ENCODE data around the gene MACROD1. TPM values are rescaled to one million over a fixed set of nuclear protein-coding genes. Genes with fewer than 3 reads are reported as not detected.

The MACROD1 gene
- total RNA-seq, 1 experiment from 2014 or later, result 36.9 TPM

- TF ChIP-seq, protein P1, sequence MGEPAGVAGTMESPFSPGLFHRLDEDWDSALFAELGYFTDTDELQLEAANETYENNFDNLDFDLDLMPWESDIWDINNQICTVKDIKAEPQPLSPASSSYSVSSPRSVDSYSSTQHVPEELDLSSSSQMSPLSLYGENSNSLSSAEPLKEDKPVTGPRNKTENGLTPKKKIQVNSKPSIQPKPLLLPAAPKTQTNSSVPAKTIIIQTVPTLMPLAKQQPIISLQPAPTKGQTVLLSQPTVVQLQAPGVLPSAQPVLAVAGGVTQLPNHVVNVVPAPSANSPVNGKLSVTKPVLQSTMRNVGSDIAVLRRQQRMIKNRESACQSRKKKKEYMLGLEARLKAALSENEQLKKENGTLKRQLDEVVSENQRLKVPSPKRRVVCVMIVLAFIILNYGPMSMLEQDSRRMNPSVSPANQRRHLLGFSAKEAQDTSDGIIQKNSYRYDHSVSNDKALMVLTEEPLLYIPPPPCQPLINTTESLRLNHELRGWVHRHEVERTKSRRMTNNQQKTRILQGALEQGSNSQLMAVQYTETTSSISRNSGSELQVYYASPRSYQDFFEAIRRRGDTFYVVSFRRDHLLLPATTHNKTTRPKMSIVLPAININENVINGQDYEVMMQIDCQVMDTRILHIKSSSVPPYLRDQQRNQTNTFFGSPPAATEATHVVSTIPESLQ (CRISPR knock-in tag; IDR thresholded peaks at IDR 0.05), result no peak
- TF ChIP-seq GRHL2 (CRISPR knock-in tag; IDR thresholded peaks at IDR 0.05; ENCODE audit: insufficient replicate concordance, severe bottlenecking) (no peak), RORB (CRISPR knock-in tag; IDR thresholded peaks at IDR 0.05) (no peak)
Observed at GRCh38 chr11:64077607-64078006, 88.3 kb downstream of the MACROD1 start (continued).

- DNase-seq (ENCODE audit: low spot score), result no peak
- Mint-ChIP-seq H3K4me3 (no peak overlapping the region), H3K36me3 (no peaks in the 10 kb centered on the region), H3K4me1 (no peaks in the 10 kb centered on the region), H3K27me3 (ENCODE audit: low read depth) (peaks cover 94% of the 10 kb centered on the region), H3K9me3 (no peaks in the 10 kb centered on the region), H3K27ac (no peak overlapping the region)
- ATAC-seq, result no peak
- ChIA-PET POLR2A (interaction anchor here (0.6 kb wide), 1 partner anchor 12 kb away, joined by 3 read pairs; no protein-coding TSS in a partner anchor), CTCF (interaction anchor here (0.6 to 2.0 kb wide), 7 partner anchors 12 to 743 kb away, joined by 3 to 6 read pairs (median 3); no protein-coding TSS in a partner anchor)
- TF ChIP-seq ZBTB21 (CRISPR knock-in tag; IDR thresholded peaks at IDR 0.05; ENCODE audit: borderline replicate concordance), result no peak
- no peak for TF ChIP-seq NR2C2 (CRISPR knock-in tag; IDR thresholded peaks at IDR 0.05)
- no peak for TF ChIP-seq ARID4B (CRISPR knock-in tag; IDR thresholded peaks at IDR 0.05; ENCODE audit: borderline replicate concordance)
- TF ChIP-seq RORB (CRISPR knock-in tag; IDR thresholded peaks at IDR 0.05), result no peak
Observed at GRCh38 chr11:64076758-64077157, 89.2 kb downstream of the MACROD1 start.

GRCh38 chr11:64074239-64074638 lies 91.7 kb downstream of the MACROD1 start:
- peaks cover 91% of the 10 kb centered on the region for H3K27me3 Mint-ChIP-seq (ENCODE audit: low read depth)
- ChIA-PET POLR2A (no interaction called here), CTCF (interaction anchor here (0.6 to 1.6 kb wide), 2 partner anchors 14 to 38 kb away, joined by 3 to 5 read pairs; no protein-coding TSS in a partner anchor)
- H3K4me1 Mint-ChIP-seq, result peaks cover 5% of the 10 kb centered on the region; the same call in 1 of the 2 replicates
- ATAC-seq (no peak), DNase-seq (ENCODE audit: low spot score) (no peak)
- no peak overlapping the region for H3K4me3 Mint-ChIP-seq
- H3K27ac Mint-ChIP-seq, result no peak overlapping the region
- no peaks in the 10 kb centered on the region for H3K36me3 Mint-ChIP-seq
- no peaks in the 10 kb centered on the region for H3K9me3 Mint-ChIP-seq
- no peak for TF ChIP-seq TP53 (CRISPR knock-in tag; IDR thresholded peaks at IDR 0.05)
- TF ChIP-seq GRHL2 (CRISPR knock-in tag; IDR thresholded peaks at IDR 0.05; ENCODE audit: insufficient replicate concordance, severe bottlenecking), result no peak
- TF ChIP-seq EMX1 (CRISPR knock-in tag; IDR thresholded peaks at IDR 0.05), result no peak
- TF ChIP-seq, protein P2, sequence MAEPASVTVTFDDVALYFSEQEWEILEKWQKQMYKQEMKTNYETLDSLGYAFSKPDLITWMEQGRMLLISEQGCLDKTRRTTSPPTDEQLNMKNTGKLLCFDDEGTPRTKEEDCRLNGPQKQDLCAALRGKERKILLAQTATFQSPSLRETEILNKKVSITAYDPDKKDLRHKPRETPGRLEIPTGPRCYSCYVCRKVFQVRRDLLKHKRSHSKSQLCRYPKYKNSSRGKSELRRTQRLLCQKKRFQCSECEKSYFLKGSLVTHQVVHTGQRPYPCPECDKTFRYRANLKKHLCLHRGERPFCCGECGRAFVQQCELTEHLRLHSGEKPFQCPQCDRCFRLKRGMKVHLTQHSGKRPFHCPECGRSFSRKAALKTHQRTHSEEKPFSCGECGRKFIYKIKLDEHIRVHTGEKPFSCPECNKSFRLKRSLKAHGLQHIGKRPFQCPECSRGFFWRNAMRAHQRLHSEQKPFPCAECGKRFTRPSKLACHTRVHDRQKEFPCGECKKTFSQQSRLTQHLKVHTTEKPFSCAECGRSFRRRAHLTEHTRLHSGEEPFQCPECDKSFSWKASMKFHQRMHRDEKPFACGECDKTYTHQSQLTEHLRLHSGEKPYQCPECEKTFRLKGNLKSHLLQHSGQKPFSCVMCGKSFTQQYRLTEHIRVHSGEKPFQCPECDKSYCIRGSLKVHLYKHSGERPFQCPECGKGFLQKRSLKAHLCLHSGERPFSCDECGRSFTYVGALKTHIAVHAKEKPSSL (CRISPR knock-in tag; conservative IDR thresholded peaks at IDR 0.05), result no peak
- TF ChIP-seq, protein P3, sequence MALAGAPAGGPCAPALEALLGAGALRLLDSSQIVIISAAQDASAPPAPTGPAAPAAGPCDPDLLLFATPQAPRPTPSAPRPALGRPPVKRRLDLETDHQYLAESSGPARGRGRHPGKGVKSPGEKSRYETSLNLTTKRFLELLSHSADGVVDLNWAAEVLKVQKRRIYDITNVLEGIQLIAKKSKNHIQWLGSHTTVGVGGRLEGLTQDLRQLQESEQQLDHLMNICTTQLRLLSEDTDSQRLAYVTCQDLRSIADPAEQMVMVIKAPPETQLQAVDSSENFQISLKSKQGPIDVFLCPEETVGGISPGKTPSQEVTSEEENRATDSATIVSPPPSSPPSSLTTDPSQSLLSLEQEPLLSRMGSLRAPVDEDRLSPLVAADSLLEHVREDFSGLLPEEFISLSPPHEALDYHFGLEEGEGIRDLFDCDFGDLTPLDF (CRISPR knock-in tag; IDR thresholded peaks at IDR 0.05), result no peak
- no peak for TF ChIP-seq NR3C1 (CRISPR knock-in tag; conservative IDR thresholded peaks at IDR 0.05; ENCODE audit: low read depth)
- TF ChIP-seq TEAD4 (CRISPR knock-in tag; IDR thresholded peaks at IDR 0.05), result no peak
- TF ChIP-seq, protein P4, sequence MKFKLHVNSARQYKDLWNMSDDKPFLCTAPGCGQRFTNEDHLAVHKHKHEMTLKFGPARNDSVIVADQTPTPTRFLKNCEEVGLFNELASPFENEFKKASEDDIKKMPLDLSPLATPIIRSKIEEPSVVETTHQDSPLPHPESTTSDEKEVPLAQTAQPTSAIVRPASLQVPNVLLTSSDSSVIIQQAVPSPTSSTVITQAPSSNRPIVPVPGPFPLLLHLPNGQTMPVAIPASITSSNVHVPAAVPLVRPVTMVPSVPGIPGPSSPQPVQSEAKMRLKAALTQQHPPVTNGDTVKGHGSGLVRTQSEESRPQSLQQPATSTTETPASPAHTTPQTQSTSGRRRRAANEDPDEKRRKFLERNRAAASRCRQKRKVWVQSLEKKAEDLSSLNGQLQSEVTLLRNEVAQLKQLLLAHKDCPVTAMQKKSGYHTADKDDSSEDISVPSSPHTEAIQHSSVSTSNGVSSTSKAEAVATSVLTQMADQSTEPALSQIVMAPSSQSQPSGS (CRISPR knock-in tag; IDR thresholded peaks at IDR 0.05; ENCODE audit: borderline replicate concordance, low read depth), result no peak
- TF ChIP-seq JAZF1 (CRISPR knock-in tag; IDR thresholded peaks at IDR 0.05), result no peak
- TF ChIP-seq, protein P1 (CRISPR knock-in tag; IDR thresholded peaks at IDR 0.05), result no peak
- TF ChIP-seq, protein P5, sequence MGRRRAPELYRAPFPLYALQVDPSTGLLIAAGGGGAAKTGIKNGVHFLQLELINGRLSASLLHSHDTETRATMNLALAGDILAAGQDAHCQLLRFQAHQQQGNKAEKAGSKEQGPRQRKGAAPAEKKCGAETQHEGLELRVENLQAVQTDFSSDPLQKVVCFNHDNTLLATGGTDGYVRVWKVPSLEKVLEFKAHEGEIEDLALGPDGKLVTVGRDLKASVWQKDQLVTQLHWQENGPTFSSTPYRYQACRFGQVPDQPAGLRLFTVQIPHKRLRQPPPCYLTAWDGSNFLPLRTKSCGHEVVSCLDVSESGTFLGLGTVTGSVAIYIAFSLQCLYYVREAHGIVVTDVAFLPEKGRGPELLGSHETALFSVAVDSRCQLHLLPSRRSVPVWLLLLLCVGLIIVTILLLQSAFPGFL (CRISPR knock-in tag; IDR thresholded peaks at IDR 0.05; ENCODE audit: borderline replicate concordance), result no peak
- no peak for TF ChIP-seq ZNF416 (CRISPR knock-in tag; IDR thresholded peaks at IDR 0.05)
- TF ChIP-seq ETV6 (CRISPR knock-in tag; IDR thresholded peaks at IDR 0.05), result no peak
- TF ChIP-seq ELF4 (CRISPR knock-in tag; IDR thresholded peaks at IDR 0.05; ENCODE audit: low read depth), result no peak

Data from WTC11 (cell line).